HEK293 (cell line): ENCODE results near the gene RASGRP1.

Experiments
- CTCF ChIA-PET: fragments of 350-600 bp; formaldehyde crosslinking; extraction: SDS; loops from one replicate; lab custom pipeline; 2021; ENCODE audit warnings: antibody characterized with exemption; lab: Yijun Ruan, JAX
- POLR2A ChIA-PET: fragments of 300-600 bp; formaldehyde crosslinking; extraction: SDS; loops from one replicate; lab custom pipeline; 2020; ENCODE audit warnings: antibody characterized with exemption, inconsistent platforms; lab: Yijun Ruan, JAX
- H3K27ac ChIP-seq: fragments of 200-500 bp; sonication (Bioruptor generic); 2 replicates; pipeline ENCODE4 v1.5.1; 2014; ENCODE audit warnings: low read depth, low read length, control low read depth, inconsistent platforms; ENCODE audit errors: extremely low read depth
- H3K36me3 ChIP-seq, 2 experiments: fragments of 200-500 bp in 1 of 2; sonication (Bioruptor generic) in 1 of 2; 1 replicate in 1 of 2; 2 replicates in 1 of 2; pipeline ENCODE4 v1.5.1; 2014 to 2017; ENCODE audit warnings: inconsistent platforms in 2 of 2, low read length in 2 of 2; ENCODE audit not compliant: control insufficient read depth in 2 of 2, insufficient read depth in 1 of 2
- H3K4me1 ChIP-seq: fragments of 200-500 bp; sonication (Bioruptor generic); 2 replicates; pipeline ENCODE4 v1.5.1; 2014; ENCODE audit warnings: mild to moderate bottlenecking, low read length, inconsistent platforms; ENCODE audit not compliant: control insufficient read depth, insufficient read depth
- H3K4me3 ChIP-seq: 2 replicates; pipeline ENCODE4 v1.5.1; 2011; ENCODE audit warnings: low read depth, mild to moderate bottlenecking, control low read depth, low read length, moderate library complexity
- H3K9me3 ChIP-seq: fragments of 200-500 bp; sonication (Bioruptor generic); 2 replicates; pipeline ENCODE4 v1.5.1; 2014; ENCODE audit warnings: low read depth, low read length, inconsistent platforms; ENCODE audit not compliant: control insufficient read depth, insufficient read depth
- BCL11B ChIP-seq: fragments of 450-650 bp; formaldehyde crosslinking; IDR thresholded peaks from 2 replicates; pipeline ENCODE4 v1.5.1; 2016; ENCODE audit warnings: low read depth, missing biosample characterization, missing genetic modification characterization
- FEZF1 ChIP-seq: fragments of 450-650 bp; formaldehyde crosslinking; IDR thresholded peaks from 2 replicates; pipeline ENCODE4 v1.5.1; 2016; ENCODE audit warnings: missing biosample characterization, missing genetic modification characterization
- GLIS1 ChIP-seq: fragments of 450-650 bp; formaldehyde crosslinking; IDR thresholded peaks from 2 replicates; pipeline ENCODE4 v1.5.1; 2016; ENCODE audit warnings: missing biosample characterization, missing genetic modification characterization
- GLIS2 ChIP-seq: fragments of 450-650 bp; formaldehyde crosslinking; IDR thresholded peaks from 2 replicates; pipeline ENCODE4 v1.5.1; 2016; ENCODE audit warnings: missing biosample characterization, missing genetic modification characterization
- HOXC10 ChIP-seq: sonication (generic); formaldehyde crosslinking; IDR thresholded peaks from 2 replicates; pipeline ENCODE4 v1.8.1; 2023; ENCODE audit warnings: mild to moderate bottlenecking, missing genetic modification reagents
- PATZ1 ChIP-seq: fragments of 450-650 bp; formaldehyde crosslinking; IDR thresholded peaks from 2 replicates; pipeline ENCODE4 v1.5.1; 2016; ENCODE audit warnings: missing biosample characterization, missing genetic modification characterization
- PRDM1 ChIP-seq: fragments of 450-650 bp; formaldehyde crosslinking; IDR thresholded peaks from 2 replicates; pipeline ENCODE4; 2016; ENCODE audit warnings: missing biosample characterization, missing genetic modification characterization
- REPIN1 ChIP-seq: fragments of 450-650 bp; formaldehyde crosslinking; IDR thresholded peaks from 2 replicates; pipeline ENCODE4 v1.5.1; 2017; ENCODE audit warnings: missing biosample characterization, missing genetic modification characterization, low read depth
- SP3 ChIP-seq: fragments of 450-650 bp; formaldehyde crosslinking; IDR thresholded peaks from 2 replicates; pipeline ENCODE4 v1.5.1; 2016; ENCODE audit warnings: missing biosample characterization, missing genetic modification characterization
- ZBTB1 ChIP-seq: fragments of 450-650 bp; formaldehyde crosslinking; IDR thresholded peaks from 2 replicates; pipeline ENCODE4 v1.5.1; 2016; ENCODE audit warnings: missing biosample characterization, missing genetic modification characterization
- ZBTB17 ChIP-seq: fragments of 450-650 bp; formaldehyde crosslinking; IDR thresholded peaks from 2 replicates; pipeline ENCODE4 v1.5.1; 2016; ENCODE audit warnings: missing biosample characterization, missing genetic modification characterization
- ZBTB7A ChIP-seq: fragments of 450-650 bp; formaldehyde crosslinking; IDR thresholded peaks from 2 replicates; pipeline ENCODE4 v1.5.1; 2016; ENCODE audit warnings: low read depth, missing biosample characterization, missing genetic modification characterization
- ZNF169 ChIP-seq: fragments of 450-650 bp; formaldehyde crosslinking; IDR thresholded peaks from 2 replicates; pipeline ENCODE4 v1.5.1; 2016; ENCODE audit warnings: missing biosample characterization, missing genetic modification characterization
- ZNF175 ChIP-seq: fragments of 450-650 bp; formaldehyde crosslinking; IDR thresholded peaks from 2 replicates; pipeline ENCODE4 v1.5.1; 2016; ENCODE audit warnings: missing biosample characterization, missing genetic modification characterization
- ZNF2 ChIP-seq: fragments of 450-650 bp; formaldehyde crosslinking; IDR thresholded peaks from 2 replicates; pipeline ENCODE4 v1.5.1; 2016; ENCODE audit warnings: missing biosample characterization, missing genetic modification characterization
- ZNF350 ChIP-seq: fragments of 450-650 bp; formaldehyde crosslinking; IDR thresholded peaks from 2 replicates; pipeline ENCODE4 v1.5.0; 2017; ENCODE audit warnings: missing biosample characterization, mild to moderate bottlenecking, missing genetic modification characterization
- ZNF354C ChIP-seq: fragments of 450-650 bp; formaldehyde crosslinking; IDR thresholded peaks from 2 replicates; pipeline ENCODE4 v1.5.1; 2016; ENCODE audit warnings: missing biosample characterization, missing genetic modification characterization, low read depth, borderline replicate concordance
- ZNF394 ChIP-seq: fragments of 450-650 bp; formaldehyde crosslinking; IDR thresholded peaks from 2 replicates; pipeline ENCODE4 v1.5.1; 2016; ENCODE audit warnings: missing biosample characterization, missing genetic modification characterization, mild to moderate bottlenecking, moderate library complexity, borderline replicate concordance
- ZNF404 ChIP-seq: fragments of 450-650 bp; formaldehyde crosslinking; IDR thresholded peaks from 2 replicates; pipeline ENCODE4 v1.5.1; 2017; ENCODE audit warnings: missing biosample characterization, missing genetic modification characterization
- ZNF513 ChIP-seq: fragments of 450-650 bp; IDR thresholded peaks from 2 replicates; pipeline ENCODE4 v1.5.1; 2018; ENCODE audit warnings: missing biosample characterization, missing genetic modification characterization
- ZNF548 ChIP-seq: fragments of 450-650 bp; formaldehyde crosslinking; IDR thresholded peaks from 2 replicates; pipeline ENCODE4 v1.5.1; 2016; ENCODE audit warnings: missing biosample characterization, missing genetic modification characterization
- ZNF561 ChIP-seq: fragments of 450-650 bp; IDR thresholded peaks from 2 replicates; pipeline ENCODE4 v1.5.1; 2018; ENCODE audit warnings: missing biosample characterization, missing genetic modification characterization, borderline replicate concordance
- ZNF610 ChIP-seq: fragments of 450-650 bp; formaldehyde crosslinking; IDR thresholded peaks from 2 replicates; pipeline ENCODE4 v1.5.1; 2016; ENCODE audit warnings: missing biosample characterization, missing genetic modification characterization, borderline replicate concordance
- ZNF629 ChIP-seq: fragments of 450-650 bp; formaldehyde crosslinking; IDR thresholded peaks from 2 replicates; pipeline ENCODE4 v1.5.1; 2017; ENCODE audit warnings: missing biosample characterization, missing genetic modification characterization
- ZNF707 ChIP-seq: fragments of 450-650 bp; formaldehyde crosslinking; IDR thresholded peaks from 2 replicates; pipeline ENCODE4 v1.5.1; 2016; ENCODE audit warnings: missing biosample characterization, missing genetic modification characterization
- ZNF776 ChIP-seq: fragments of 450-650 bp; formaldehyde crosslinking; IDR thresholded peaks from 2 replicates; pipeline ENCODE4 v1.5.0; 2017; ENCODE audit warnings: missing biosample characterization, missing genetic modification characterization, borderline replicate concordance

The RASGRP1 gene

DNA sequence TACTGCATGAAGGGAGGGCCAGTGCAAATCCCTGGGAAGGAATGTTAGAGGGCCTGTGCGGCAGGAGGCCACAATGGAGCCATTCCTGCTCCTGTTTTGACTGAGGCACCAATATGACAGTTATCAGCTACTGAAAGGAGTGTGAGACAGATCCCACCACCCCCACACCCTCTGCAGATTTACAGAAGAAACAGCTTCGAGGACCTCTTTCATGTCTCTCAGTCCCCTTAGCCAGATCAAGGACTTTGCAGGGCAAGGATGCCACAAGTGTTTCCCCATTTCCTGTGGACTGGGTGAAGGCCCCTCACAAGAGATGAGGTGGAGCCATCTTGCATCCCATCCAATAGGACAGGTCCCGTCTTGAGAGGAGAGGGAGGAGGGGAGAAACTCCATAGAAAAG, 48.5 kb upstream of the RASGRP1 start (continued):
- no peak for TF ChIP-seq ZNF169 (tag by site-specific recombination)
- no peak for TF ChIP-seq ZNF707 (tag by site-specific recombination)
- no peak for TF ChIP-seq ZNF513 (tag by site-specific recombination)
- TF ChIP-seq ZNF561 (tag by site-specific recombination) = no peak
- TF ChIP-seq, all 188 proteins: peak for 0

DNA sequence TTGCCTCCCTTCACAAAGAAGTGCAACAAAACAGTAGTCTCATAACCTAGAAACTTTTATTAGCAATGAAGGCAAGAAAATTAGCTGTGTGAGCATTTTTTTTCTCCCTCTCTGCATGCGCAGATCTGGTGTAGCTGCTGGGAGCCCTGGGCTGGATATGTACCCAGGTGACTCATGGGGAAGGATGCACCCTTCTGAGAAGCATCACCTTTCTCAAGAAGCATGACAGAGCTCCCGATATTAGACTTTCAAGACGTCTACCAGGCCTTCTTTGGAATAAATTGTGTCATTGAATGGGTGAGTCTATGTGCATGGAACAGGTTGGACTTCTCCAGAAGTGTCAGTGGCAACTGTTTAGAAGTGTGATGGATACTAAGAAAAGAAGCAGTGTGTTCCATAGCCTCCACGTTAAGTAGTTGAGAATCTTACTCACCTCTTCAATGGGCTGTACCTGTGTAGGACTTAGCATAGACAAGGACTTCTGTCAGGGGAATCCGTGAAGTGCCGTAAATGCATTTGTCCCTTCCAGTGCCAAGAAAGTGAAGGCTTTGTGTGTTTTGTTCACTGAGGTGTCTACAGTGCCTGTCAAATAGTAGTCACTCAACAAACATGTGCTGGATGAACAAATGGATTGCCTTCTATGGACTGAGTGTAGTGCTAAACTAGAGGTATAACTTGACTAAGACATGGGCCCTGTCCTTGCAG, 47.7 kb upstream of the RASGRP1 start:
- ChIA-PET CTCF (interaction anchor here (0.9 kb wide), 1 partner anchor 172 kb away, joined by 3 read pairs; no protein-coding TSS in a partner anchor), POLR2A (no interaction called here)
- H3K4me1 ChIP-seq = no peaks in the 10 kb centered on the region
- H3K36me3 ChIP-seq = no peaks in the 10 kb centered on the region
- no peak overlapping the region for H3K4me3 ChIP-seq
- TF ChIP-seq GLIS2 (tag by site-specific recombination) (no peak), REPIN1 (no peak), SP3 (tag by site-specific recombination) (no peak), ZBTB17 (tag by site-specific recombination) (no peak), ZNF350 (tag by site-specific recombination) (no peak), BCL11B (tag by site-specific recombination) (no peak), ZNF354C (tag by site-specific recombination) (no peak), PRDM1 (tag by site-specific recombination) (no peak), ZNF548 (tag by site-specific recombination) (no peak), ZNF175 (tag by site-specific recombination) (no peak), ZNF404 (tag by site-specific recombination) (no peak), ZNF629 (tag by site-specific recombination) (no peak), ZBTB1 (tag by site-specific recombination) (no peak), GLIS1 (tag by site-specific recombination) (no peak)
- H3K9me3 ChIP-seq = no peaks in the 10 kb centered on the region
- H3K27ac ChIP-seq = no peak overlapping the region

DNA sequence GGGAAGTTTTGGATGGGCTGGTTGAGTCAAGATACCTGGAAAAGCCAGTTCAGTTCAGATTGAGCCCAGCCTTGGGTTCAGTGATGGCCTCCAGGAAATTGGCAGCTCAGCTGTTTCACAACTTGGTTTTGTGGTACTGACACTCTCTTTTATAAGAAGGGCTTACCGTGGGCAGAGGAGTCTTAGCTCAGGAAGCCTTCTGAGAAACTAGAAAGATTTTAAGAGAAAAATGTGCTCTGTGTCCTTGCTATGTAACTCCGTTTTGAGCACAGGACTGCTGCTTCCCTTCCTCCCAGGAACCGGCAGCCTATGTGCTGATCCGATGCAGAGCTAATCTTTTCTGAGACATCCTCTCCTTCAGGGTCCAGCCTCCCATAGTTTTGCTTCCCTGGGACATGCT, 46.6 kb upstream of the RASGRP1 start:
- ChIA-PET POLR2A (no interaction called here), CTCF (interaction anchor here (0.6 to 0.9 kb wide), 2 partner anchors 78 to 171 kb away, joined by 3 to 4 read pairs; no protein-coding TSS in a partner anchor)
- Histone ChIP-seq H3K4me3 (no peak overlapping the region), H3K4me1 (no peaks in the 10 kb centered on the region), H3K36me3 (no peaks in the 10 kb centered on the region), H3K27ac (no peak overlapping the region), H3K9me3 (no peaks in the 10 kb centered on the region)
- TF ChIP-seq PATZ1 (tag by site-specific recombination) (no peak), FEZF1 (tag by site-specific recombination) (no peak), ZNF394 (no peak), ZNF350 (tag by site-specific recombination) (no peak), ZNF610 (tag by site-specific recombination) (no peak), ZBTB7A (tag by site-specific recombination) (no peak), ZNF2 (no peak), ZNF776 (tag by site-specific recombination) (no peak), HOXC10 (CRISPR knock-in tag) (no peak)
